Ascending aorta (tissue), 2 donors: Measurements from ENCODE around the gene LGALS1. TPM values are rescaled to one million over a fixed set of nuclear protein-coding genes. Genes with fewer than 3 reads are reported as not detected.

Source experiments
- DNase-seq, 2 donors: peaks; one replicate each; pipeline ENCODE4 v3.0.0-alpha.2; 2019; ENCODE audit warnings: low spot score in 2 of 2
- H3K27ac ChIP-seq, 2 donors: fragments of 200-600 bp; sonication (generic); one replicate each; pipeline ENCODE4 v1.5.1; 2016 to 2017; ENCODE audit warnings: mild to moderate bottlenecking in 1 of 2
- H3K27me3 ChIP-seq: fragments of 200-600 bp; sonication (generic); one replicate; pipeline ENCODE4 v1.5.1; 2017
- H3K36me3 ChIP-seq, 2 donors: fragments of 200-600 bp; sonication (generic); one replicate each; pipeline ENCODE4 v1.5.1; 2016
- H3K4me1 ChIP-seq, 2 donors: fragments of 200-600 bp; sonication (generic); one replicate each; pipeline ENCODE4 v1.5.1; 2016 to 2017; ENCODE audit warnings: mild to moderate bottlenecking in 1 of 2
- H3K4me3 ChIP-seq, 2 donors: fragments of 200-600 bp; sonication (generic); one replicate each; pipeline ENCODE4 v1.5.1; 2016 to 2017; ENCODE audit warnings: mild to moderate bottlenecking in 1 of 2
- H3K9me3 ChIP-seq, 2 donors: fragments of 200-600 bp; sonication (generic); one replicate each; pipeline ENCODE4 v1.5.1; 2016
- CTCF ChIP-seq, 3 experiments: fragments of 200-600 bp in 2 of 3; fragments of 450-650 bp in 1 of 3; sonication (generic) in 2 of 3; IDR thresholded peaks; one replicate each; pipeline ENCODE4 v1.5.1; 2016 to 2019; ENCODE audit warnings: antibody characterized with exemption in 3 of 3, mild to moderate bottlenecking in 1 of 3, moderate library complexity in 1 of 3
- intact Hi-C: fragments of 100-400 bp; cut with DNase I; formaldehyde crosslinking; loops from one replicate; pipeline ENCODE4 v1.15.1; 2023
- total RNA-seq: library from RNA; depleted of rRNA; stranded (reverse); fragments of >200 nt; gene quantifications from one replicate; pipeline ENCODE4 v1.1.0, GENCODE V29; 2016

Gene LGALS1
- total RNA-seq, 1 donor from 2014 or later: 2,009 TPM

- Histone ChIP-seq H3K36me3 (peaks cover under 1 to 12% of the 10 kb centered on the region in 2 donors), H3K27me3 (no peaks in the 10 kb centered on the region), H3K4me3 (no peak overlapping the region), H3K4me1 (peaks cover 21 to 37% of the 10 kb centered on the region in 2 donors), H3K9me3 (no peaks in the 10 kb centered on the region), H3K27ac (no peak overlapping the region)
- intact Hi-C loops: no loop called here
- no peak for DNase-seq
- peak in 1 of 3 experiments; percentile 19 for TF ChIP-seq CTCF (IDR thresholded peaks at IDR 0.05)
Observed at GRCh38 chr22:37636186-37636948, 39.1 kb upstream of the LGALS1 start.

- no peak for TF ChIP-seq CTCF (IDR thresholded peaks at IDR 0.05)
- no peak overlapping the region for H3K27ac ChIP-seq
- no peaks in the 10 kb centered on the region for H3K27me3 ChIP-seq
- intact Hi-C loops: no loop called here
- H3K36me3 ChIP-seq: peaks cover 0 to 7% of the 10 kb centered on the region in 2 donors
- H3K4me1 ChIP-seq: peaks cover 21 to 37% of the 10 kb centered on the region in 2 donors
- H3K9me3 ChIP-seq: no peaks in the 10 kb centered on the region
- no peak for DNase-seq
- no peak overlapping the region for H3K4me3 ChIP-seq
Observed at GRCh38 chr22:37636949-37637273, 38.5 kb upstream of the LGALS1 start.

- intact Hi-C loops: no loop called here
- peaks cover 14 to 33% of the 10 kb centered on the region in 2 donors for H3K4me1 ChIP-seq
- H3K27me3 ChIP-seq: no peaks in the 10 kb centered on the region
- TF ChIP-seq CTCF (IDR thresholded peaks at IDR 0.05): no peak
- H3K9me3 ChIP-seq: no peaks in the 10 kb centered on the region
- peak overlapping the region in 1 of 2 donors; percentile 64 for H3K4me3 ChIP-seq
- H3K36me3 ChIP-seq: no peaks in the 10 kb centered on the region
- no peak overlapping the region for H3K27ac ChIP-seq
- DNase-seq: no peak
Observed at GRCh38 chr22:37638391-37639069, 36.9 kb upstream of the LGALS1 start.

GRCh38 chr22:37639070-37639760 lies 36.2 kb upstream of the LGALS1 start, which contains the start of gene SH3BP1:
Gene SH3BP1, plus strand, starts transcription at chr22:37639669. Its CDS starts 119 bp downstream, at chr22:37639788.
- intact Hi-C loops: no loop called here
- no peak for TF ChIP-seq CTCF (IDR thresholded peaks at IDR 0.05)
- no peak for DNase-seq
- Histone ChIP-seq H3K36me3 (no peaks in the 10 kb centered on the region), H3K27ac (peak within 1 kb of the TSS; percentile 3 to 23), H3K4me3 (peak within 1 kb of the TSS; percentile 59 to 64), H3K9me3 (no peaks in the 10 kb centered on the region), H3K4me1 (peaks cover 10 to 26% of the 10 kb centered on the region in 2 donors), H3K27me3 (no peaks in the 10 kb centered on the region)

- H3K27ac ChIP-seq: peak overlapping the region; percentile 3 to 23
- intact Hi-C loops: no loop called here
Observed at GRCh38 chr22:37639771-37640590, 35.5 kb upstream of the LGALS1 start.

More at GRCh38 chr22:37639771-37640590, 35.5 kb upstream of the LGALS1 start:
- Histone ChIP-seq H3K27me3 (no peaks in the 10 kb centered on the region), H3K4me1 (peaks cover 6 to 19% of the 10 kb centered on the region in 2 donors), H3K4me3 (peak overlapping the region; percentile 59 to 64), H3K36me3 (no peaks in the 10 kb centered on the region), H3K9me3 (no peaks in the 10 kb centered on the region)
- no peak for TF ChIP-seq CTCF (IDR thresholded peaks at IDR 0.05)
- no peak for DNase-seq
